ENCODE measurements around the gene SOD2. TPM values are rescaled to one million over a fixed set of nuclear protein-coding genes. Genes with fewer than 3 reads are reported as not detected.
"Not testable (repeated sequence)": the region's sequence is repeated elsewhere in the genome, so short reads cannot be mapped to it uniquely, and the experiment has no call there.

SOD2 gene
- total RNA-seq, 4 donors from 2014 or later, result 10,850 to 22,513 (median 13,452) TPM

- intact Hi-C loops (cut with DNase I; ENCODE audit: low total_unique reads), result loop anchor here (1.0 to 2.0 kb wide), 3 partner anchors 34 to 62 kb away; partner anchors contain the start of genes ACAT2, SOD2 and TCP1
- in situ Hi-C loops (cut with MboI; ENCODE audit: low sequenced_read_pairs in 4 of 4), result loop anchor here in 1 of 4 donors (5.0 kb wide), 1 partner anchor 65 kb away; the partner anchor contains the start of gene MRPL18
- TF ChIP-seq CTCF (IDR thresholded peaks at IDR 0.05 in 4 of 5, conservative IDR thresholded peaks at IDR 0.05 in 1 of 5) (peak in 1 of 5 experiments; percentile 40), POLR2A (IDR thresholded peaks at IDR 0.05) (peak; percentile 75 to 93)
- Histone ChIP-seq H3K4me3 (peak within 1 kb of the TSS; percentile 86 to 99 (median 90)), H3K36me3 (no peaks in the 10 kb centered on the region), H3K27ac (peak within 1 kb of the TSS; percentile 99 to 100 (median 99)), H3K9me3 (no peaks in the 10 kb centered on the region), H3K27me3 (no peaks in the 10 kb centered on the region), H3K4me1 (peaks cover 49 to 50% of the 10 kb centered on the region in 2 donors)
- DNase-seq (peak; percentile 97 to 98), ATAC-seq (peak; percentile 82 to 88)
Measured at GRCh38 chr6:159726918-159727716, 34.1 kb upstream of the SOD2 start, which contains the start of gene WTAP. Gene WTAP (plus strand): TSS chr6:159727506. CDS start chr6:159736266, 8,760 bp downstream.

GRCh38 chr6:159726255-159726917 is 33.3 kb upstream of the SOD2 start:
- intact Hi-C loops (cut with DNase I; ENCODE audit: low total_unique reads) (loop anchor here (2.0 kb wide), 1 partner anchor 36 kb away; the partner anchor contains the start of gene ACAT2), in situ Hi-C loops (cut with MboI; ENCODE audit: low sequenced_read_pairs in 4 of 4) (loop anchor here in 1 of 4 donors (5.0 kb wide), 1 partner anchor 66 kb away; the partner anchor contains the start of gene MRPL18)
- peak; percentile 80 to 81 for TF ChIP-seq POLR2A (IDR thresholded peaks at IDR 0.05)
- TF ChIP-seq CTCF (IDR thresholded peaks at IDR 0.05 in 4 of 5, conservative IDR thresholded peaks at IDR 0.05 in 1 of 5), result no peak
- H3K36me3 ChIP-seq, result no peaks in the 10 kb centered on the region
- peak overlapping the region; percentile 86 to 99 (median 90) for H3K4me3 ChIP-seq
- H3K9me3 ChIP-seq, result no peaks in the 10 kb centered on the region
- peaks cover 42 to 45% of the 10 kb centered on the region in 2 donors for H3K4me1 ChIP-seq
- DNase-seq (no peak), ATAC-seq (peak; percentile 1 to 5)
- H3K27me3 ChIP-seq, result no peaks in the 10 kb centered on the region
- H3K27ac ChIP-seq, result peak overlapping the region; percentile 99 to 100 (median 99)

GRCh38 chr6:159725208-159725607 is 32.2 kb upstream of the SOD2 start:
- H3K4me1 ChIP-seq, result peaks cover 30 to 33% of the 10 kb centered on the region in 2 donors
- H3K9me3 ChIP-seq; H3K36me3 ChIP-seq; ATAC-seq; H3K4me3 ChIP-seq; H3K27me3 ChIP-seq; intact Hi-C loops (cut with DNase I; ENCODE audit: low total_unique reads); DNase-seq: not testable (repeated sequence)
- peak overlapping the region; percentile 99 to 100 (median 99) for H3K27ac ChIP-seq
- in situ Hi-C loops (cut with MboI; ENCODE audit: low sequenced_read_pairs in 4 of 4), result loop anchor here in 1 of 4 donors (5.0 kb wide), 1 partner anchor 67 kb away; the partner anchor contains the start of gene MRPL18

- Histone ChIP-seq H3K4me1 (peaks cover 26 to 29% of the 10 kb centered on the region in 2 donors), H3K36me3 (no peaks in the 10 kb centered on the region), H3K4me3 (no peak overlapping the region), H3K27me3 (no peaks in the 10 kb centered on the region), H3K27ac (peak overlapping the region; percentile 99 to 100 (median 99)), H3K9me3 (no peaks in the 10 kb centered on the region)
- intact Hi-C loops (cut with DNase I; ENCODE audit: low total_unique reads), result no loop called here
- ATAC-seq (no peak), DNase-seq (no peak)
- TF ChIP-seq POLR2A (IDR thresholded peaks at IDR 0.05) (no peak), CTCF (IDR thresholded peaks at IDR 0.05 in 4 of 5, conservative IDR thresholded peaks at IDR 0.05 in 1 of 5) (no peak)
- in situ Hi-C loops (cut with MboI; ENCODE audit: low sequenced_read_pairs in 4 of 4), result loop anchor here in 1 of 4 donors (5.0 kb wide), 1 partner anchor 68 kb away; the partner anchor contains the start of gene MRPL18
Measured at GRCh38 chr6:159724778-159725177, 31.7 kb upstream of the SOD2 start.
